H1 (cell line): ENCODE results near the gene CYRIA. TPM values are rescaled to one million over a fixed set of nuclear protein-coding genes. Genes with fewer than 3 reads are reported as not detected.

Source experiments
- CTCF ChIA-PET: fragments of 300-600 bp; sonication (Branson Sonifier 250); formaldehyde crosslinking; loops from one replicate; lab custom pipeline; 2021; ENCODE audit not compliant: partially characterized antibody; lab: Charles Lee
- POLR2A ChIA-PET: fragments of 300-600 bp; sonication (Branson Sonifier 250); formaldehyde crosslinking; loops from one replicate; lab custom pipeline; 2021; ENCODE audit warnings: inconsistent platforms; ENCODE audit not compliant: partially characterized antibody; lab: Charles Lee
- DNase-seq, 2 experiments: peaks; one replicate each; pipeline versions ENCODE4 v3.0.0 to v3.0.0-alpha.2; 2010 to 2022; ENCODE audit warnings: low spot score in 2 of 2, low read depth in 1 of 2, mixed read lengths in 1 of 2
- FAIRE-seq: peaks from 2 replicates; lab custom pipeline; 2011; peaks lifted over from hg19 to GRCh38; lab: Jason Lieb, UNC
- H2AFZ ChIP-seq: 2 replicates; pipeline ENCODE4 v1.8.1; 2012; ENCODE audit warnings: low read length, inconsistent platforms
- H2AK5ac ChIP-seq: 2 replicates; pipeline ENCODE4 v1.6.1; 2013; ENCODE audit warnings: low read depth, low read length
- H2BK120ac ChIP-seq: replicated peaks from 2 replicates; pipeline ENCODE3; 2013; ENCODE audit warnings: low read depth, low read length, inconsistent platforms
- H2BK12ac ChIP-seq: 2 replicates; pipeline ENCODE4 v1.6.1; 2013; ENCODE audit warnings: low read depth, low read length
- H2BK15ac ChIP-seq: 2 replicates; pipeline ENCODE4 v1.6.1; 2013; ENCODE audit warnings: low read length
- H2BK20ac ChIP-seq: 2 replicates; pipeline ENCODE4 v1.6.1; 2013; ENCODE audit warnings: low read length
- H2BK5ac ChIP-seq: 2 replicates; pipeline ENCODE4 v1.6.1; 2013; ENCODE audit warnings: low read depth, low read length
- H3K14ac ChIP-seq: 2 replicates; pipeline ENCODE4 v1.6.1; 2013; ENCODE audit warnings: inconsistent platforms; ENCODE audit not compliant: insufficient read length
- H3K18ac ChIP-seq: 2 replicates; pipeline ENCODE4 v1.6.1; 2013; ENCODE audit warnings: low read length; ENCODE audit errors: extremely low read depth
- H3K23ac ChIP-seq: 2 replicates; pipeline ENCODE4 v1.6.1; 2013; ENCODE audit warnings: inconsistent platforms; ENCODE audit not compliant: insufficient read length
- H3K23me2 ChIP-seq: 2 replicates; pipeline ENCODE4 v1.6.1; 2013; ENCODE audit warnings: low read depth, low read length
- H3K27ac ChIP-seq: 2 replicates; pipeline ENCODE4 v1.6.1; 2011; ENCODE audit warnings: low read depth, low read length, inconsistent platforms
- H3K27me3 ChIP-seq, 4 experiments: replicated peaks in 1 of 4; 1 replicate in 1 of 4; 2 replicates in 3 of 4; pipeline versions ENCODE4 v1.6.1 to v1.8.1; 2011 to 2013; ENCODE audit warnings: low read length in 3 of 4, mild to moderate bottlenecking in 3 of 4, inconsistent platforms in 2 of 4, mixed read lengths in 2 of 4, moderate library complexity in 1 of 4; ENCODE audit not compliant: control insufficient read depth in 3 of 4, insufficient read depth in 3 of 4; ENCODE audit errors: extremely low read depth in 1 of 4
- H3K36me3 ChIP-seq, 4 experiments: 2 replicates each; pipeline versions ENCODE4 v1.6.1 to v1.8.1; 2011 to 2013; ENCODE audit warnings: mild to moderate bottlenecking in 4 of 4, low read length in 3 of 4, moderate library complexity in 2 of 4, control low read depth in 1 of 4, inconsistent platforms in 1 of 4; ENCODE audit not compliant: insufficient read depth in 4 of 4, control insufficient read depth in 2 of 4
- H3K4ac ChIP-seq: replicated peaks from 2 replicates; pipeline ENCODE3; 2013; ENCODE audit warnings: low read length, low read depth, mixed read lengths, inconsistent platforms; ENCODE audit not compliant: insufficient read length
- H3K4me1 ChIP-seq, 4 experiments: replicated peaks in 1 of 4; 1 replicate in 1 of 4; 2 replicates in 3 of 4; pipeline versions ENCODE4 v1.6.1 to v1.8.1; 2011 to 2013; ENCODE audit warnings: low read length in 3 of 4, inconsistent platforms in 2 of 4, mixed read lengths in 1 of 4; ENCODE audit not compliant: insufficient read depth in 4 of 4, control insufficient read depth in 3 of 4
- H3K4me2 ChIP-seq, 2 experiments: 2 replicates each; pipeline versions ENCODE4 v1.6.1 to v1.8.1; 2011 to 2013; ENCODE audit warnings: low read depth in 2 of 2, low read length in 2 of 2, control low read depth in 1 of 2, inconsistent platforms in 1 of 2, mild to moderate bottlenecking in 1 of 2; ENCODE audit not compliant: insufficient read depth in 1 of 2
- H3K4me3 ChIP-seq, 4 experiments: fragments of 200-600, 300-600 bp in 1 of 4; sonication (generic), shearing (Covaris generic), sonication (Bioruptor Twin) in 1 of 4; 2 replicates each; pipeline versions ENCODE4 v1.5.1 to v1.8.1; 2011 to 2016; ENCODE audit warnings: low read length in 4 of 4, low read depth in 3 of 4, control low read depth in 2 of 4, inconsistent platforms in 2 of 4, mild to moderate bottlenecking in 2 of 4, mixed read lengths in 1 of 4, moderate library complexity in 1 of 4; ENCODE audit not compliant: insufficient read depth in 2 of 4; ENCODE audit errors: extremely low read depth in 1 of 4
- H3K56ac ChIP-seq: replicated peaks from 2 replicates; pipeline ENCODE3; 2013; ENCODE audit warnings: low read depth, mild to moderate bottlenecking, mixed read lengths, low read length, inconsistent platforms; ENCODE audit not compliant: insufficient read length
- H3K79me1 ChIP-seq: 2 replicates; pipeline ENCODE4 v1.6.1; 2013; ENCODE audit warnings: low read depth, low read length, control low read depth
- H3K79me2 ChIP-seq, 2 experiments: 2 replicates each; pipeline versions ENCODE4 v1.6.1 to v1.8.1; 2012 to 2013; ENCODE audit warnings: low read length in 2 of 2, mild to moderate bottlenecking in 2 of 2, inconsistent platforms in 1 of 2; ENCODE audit not compliant: insufficient read depth in 2 of 2, control insufficient read depth in 1 of 2
- H3K9ac ChIP-seq, 4 experiments: replicated peaks in 1 of 4; 1 replicate in 1 of 4; 2 replicates in 3 of 4; pipeline versions ENCODE4 v1.6.1 to v1.8.1; 2011 to 2013; ENCODE audit warnings: low read depth in 3 of 4, low read length in 3 of 4, control low read depth in 2 of 4, mild to moderate bottlenecking in 2 of 4, moderate library complexity in 2 of 4, inconsistent platforms in 1 of 4; ENCODE audit errors: extremely low read depth in 1 of 4
- H3K9me3 ChIP-seq, 2 experiments: 2 replicates each; pipeline versions ENCODE4 v1.6.1 to v1.8.1; 2012 to 2013; ENCODE audit warnings: mild to moderate bottlenecking in 2 of 2, moderate library complexity in 2 of 2, control low read depth in 1 of 2, inconsistent platforms in 1 of 2, low read depth in 1 of 2, low read length in 1 of 2, mixed read lengths in 1 of 2; ENCODE audit not compliant: insufficient read depth in 2 of 2
- H4K20me1 ChIP-seq, 2 experiments: replicated peaks in 1 of 2; 2 replicates each; pipeline versions ENCODE3 to v1.8.1; 2011 to 2013; ENCODE audit warnings: inconsistent platforms in 2 of 2, low read length in 2 of 2, mild to moderate bottlenecking in 1 of 2; ENCODE audit not compliant: insufficient read depth in 2 of 2, control insufficient read depth in 1 of 2
- H4K5ac ChIP-seq: 2 replicates; pipeline ENCODE4 v1.6.1; 2013; ENCODE audit warnings: low read length, low read depth, mixed read lengths, inconsistent platforms; ENCODE audit not compliant: insufficient read length
- H4K8ac ChIP-seq: 2 replicates; pipeline ENCODE4 v1.8.0; 2013; ENCODE audit warnings: mild to moderate bottlenecking, moderate library complexity, low read length, inconsistent platforms; ENCODE audit not compliant: insufficient read depth; ENCODE audit errors: extremely low read depth
- H4K91ac ChIP-seq: replicated peaks from 2 replicates; pipeline ENCODE3; 2013; ENCODE audit warnings: low read length, mixed read lengths, inconsistent platforms; ENCODE audit not compliant: insufficient read length
- ASH2L ChIP-seq: fragments of 200-600, 300-600 bp; sonication (generic); IDR thresholded peaks from one replicate; pipeline ENCODE4 v1.7.1; 2017; ENCODE audit warnings: low read length
- BACH1 ChIP-seq: IDR thresholded peaks from 2 replicates; pipeline ENCODE4 v1.6.1; 2012; ENCODE audit warnings: low read length, improper control_type of control experiment
- CEBPB ChIP-seq: IDR thresholded peaks from 2 replicates; pipeline ENCODE4 v1.6.1; 2012; ENCODE audit warnings: low read depth, low read length
- CREB1 ChIP-seq: IDR thresholded peaks from 2 replicates; pipeline ENCODE4 v1.6.1; 2012; ENCODE audit warnings: inconsistent platforms
- HDAC2 ChIP-seq, 2 experiments: fragments of 300-600 bp in 1 of 2; sonication (generic) in 1 of 2; IDR thresholded peaks; 2 replicates each; pipeline ENCODE4 v1.6.1; 2011 to 2012; ENCODE audit warnings: low read depth in 2 of 2, low read length in 2 of 2, mild to moderate bottlenecking in 2 of 2, moderate library complexity in 2 of 2, borderline replicate concordance in 1 of 2, inconsistent platforms in 1 of 2
- PHF8 ChIP-seq: fragments of 200-600 bp; sonication (generic); conservative IDR thresholded peaks from 2 replicates; pipeline ENCODE4 v1.7.1; 2012; ENCODE audit warnings: low read depth, mild to moderate bottlenecking, inconsistent platforms, low read length, moderate library complexity
- POLR2AphosphoS5 ChIP-seq: IDR thresholded peaks from 2 replicates; pipeline ENCODE4 v1.6.1; 2011; ENCODE audit warnings: low read depth, low read length
- RAD21 ChIP-seq, 2 experiments: IDR thresholded peaks in 1 of 2; conservative IDR thresholded peaks in 1 of 2; 2 replicates each; pipeline ENCODE4 v1.6.1; 2011; ENCODE audit warnings: low read depth in 2 of 2, low read length in 2 of 2, improper control_type of control experiment in 1 of 2, inconsistent platforms in 1 of 2, mild to moderate bottlenecking in 1 of 2, moderate library complexity in 1 of 2
- SP2 ChIP-seq: IDR thresholded peaks from 2 replicates; pipeline ENCODE4 v1.6.1; 2012; ENCODE audit warnings: mild to moderate bottlenecking, low read length, inconsistent platforms
- SUZ12 ChIP-seq: fragments of 200-600 bp; sonication (generic); IDR thresholded peaks from 2 replicates; pipeline ENCODE4 v1.6.1; 2012; ENCODE audit warnings: mild to moderate bottlenecking, inconsistent platforms, low read length, moderate library complexity, mixed read lengths
- TBP ChIP-seq: IDR thresholded peaks from 2 replicates; pipeline ENCODE4 v1.6.1; 2011; ENCODE audit warnings: low read depth, low read length, improper control_type of control experiment
- TCF12 ChIP-seq: IDR thresholded peaks from 2 replicates; pipeline ENCODE4 v1.6.1; 2011; ENCODE audit warnings: low read depth, mild to moderate bottlenecking, low read length
- YY1 ChIP-seq: IDR thresholded peaks from 2 replicates; pipeline ENCODE4 v1.6.1; 2011; ENCODE audit warnings: low read depth, mild to moderate bottlenecking, low read length
- WGBS, 2 experiments: shearing (Covaris generic) in 1 of 2; methylation state at CpG; one replicate each; pipeline versions ENCODE4 v1.1.6 to v1.1.7; 2013 to 2015; ENCODE audit warnings: low lambda C conversion rate in 2 of 2, mixed read lengths in 2 of 2, inconsistent platforms in 1 of 2, low coverage in 1 of 2, missing lambda C conversion rate in 1 of 2; ENCODE audit not compliant: insufficient replicate concordance in 2 of 2, insufficient coverage in 1 of 2, insufficient read length in 1 of 2; ENCODE audit errors: extremely low coverage in 1 of 2, missing lambda C conversion rate in 1 of 2; 5-methylcytosine and 5-hydroxymethylcytosine counted together
- polyA plus RNA-seq, 7 experiments: library from polyadenylated mRNA; depleted of rRNA in 3 of 7; stranded (reverse) in 5 of 7; unstranded in 2 of 7; fragments of >200 nt in 5 of 7; fragments of 200-250 nt in 2 of 7; gene quantifications; 1 replicate in 5 of 7; 2 replicates in 1 of 7; 4 replicates in 1 of 7; pipeline versions ENCODE4 v1.2.1 to v1.2.3, GENCODE V29; 2011 to 2013; ENCODE audit warnings: missing spikeins in 2 of 7, mixed read lengths in 2 of 7
- total RNA-seq: library from RNA; stranded (reverse); fragmentation: NEBNext Ultra II Directional; extraction: Animal tissue kit (Norgen Biotek cat#: 25700); gene quantifications from 2 replicates; pipeline ENCODE4 v1.2.1, GENCODE V29; 2021

CYRIA gene
- total and polyA plus RNA-seq, 2 of the 8 experiments (the other 6 are each of a cell fraction or from before 2014, with no cell fraction given), result 1.5 to 9.8 TPM

- DNase-seq, result peak; percentile 36 to 57
- no peak overlapping the region for H3K9ac ChIP-seq
Observed at GRCh38 chr2:16666449-16666801, 791 bp upstream of the CYRIA start.

More at GRCh38 chr2:16666449-16666801, 791 bp upstream of the CYRIA start:
- ChIA-PET POLR2A (interaction anchor here (0.7 kb wide), 1 partner anchor 11 kb away, joined by 4 read pairs; no protein-coding TSS in a partner anchor), CTCF (interaction anchor here (1.0 to 2.8 kb wide), 3 partner anchors 44 to 52 kb away, joined by 4 to 9 read pairs (median 7); no protein-coding TSS in a partner anchor)
- Histone ChIP-seq H3K79me1 (no peaks in the 10 kb centered on the region), H4K20me1 (no peaks in the 10 kb centered on the region), H4K8ac (no peak overlapping the region), H2BK5ac (no peak overlapping the region), H2AK5ac (no peak overlapping the region), H3K14ac (no peak overlapping the region), H2BK20ac (no peak overlapping the region), H4K91ac (no peak overlapping the region), H3K9me3 (no peaks in the 10 kb centered on the region), H3K27ac (no peak overlapping the region), H2BK15ac (no peak overlapping the region), H3K18ac (no peak overlapping the region), H3K36me3 (no peaks in the 10 kb centered on the region), H2BK120ac (no peak overlapping the region), H3K4ac (no peak overlapping the region), H4K5ac (no peak overlapping the region), H3K23me2 (peaks cover 11% of the 10 kb centered on the region), H3K4me3 (peak overlapping the region; percentile 40 to 68 (median 53); a peak in 7 of 8 replicates), H3K4me1 (peaks cover 0 to 9% (median 5%) of the 10 kb centered on the region in 4 experiments; a peak in 4 of 7 replicates), H3K4me2 (peak overlapping the region; percentile 73 to 80), H3K27me3 (peaks cover 0 to 13% (median 12%) of the 10 kb centered on the region in 4 experiments; a peak in 6 of 7 replicates), H2BK12ac (no peak overlapping the region), H3K56ac (no peak overlapping the region), H3K79me2 (no peaks in the 10 kb centered on the region), H2AFZ (peak overlapping the region; percentile 92; the same call in 1 of the 2 replicates), H3K23ac (no peak overlapping the region)
- WGBS, 2 experiments, result 38% methylated on average over 8 of the region's 8 CpGs; no CpG with 5 or more reads in 1 of the 2 experiments
- TF ChIP-seq YY1 (0 out of 2 replicates have a peak, but pooled peaks have one; percentile 36), TCF12 (no peak), TBP (no peak), POLR2AphosphoS5 (no peak), CEBPB (no peak), PHF8 (no peak), SP2 (no peak), BACH1 (no peak), ASH2L (peak; percentile 10), HDAC2 (IDR thresholded peaks at IDR 0.05; ENCODE audit: borderline replicate concordance in 1 of 2, low read depth in 2 of 2, low read length in 2 of 2) (no peak), CREB1 (no peak), RAD21 (IDR thresholded peaks at IDR 0.05 in 1 of 2, conservative IDR thresholded peaks at IDR 0.05 in 1 of 2; ENCODE audit: low read depth in 2 of 2, low read length in 2 of 2) (no peak), SUZ12 (no peak)
- peak; percentile 24 for FAIRE-seq
